Liver (tissue), 9 donors: ENCODE data around the gene MYO1B. TPM values are rescaled to one million over a fixed set of nuclear protein-coding genes. Genes with fewer than 3 reads are reported as not detected.

Experiments
- DNase-seq: peaks from one replicate; pipeline ENCODE4 v3.0.0-alpha.2; 2017; ENCODE audit warnings: low spot score
- H3K27ac ChIP-seq, 2 donors: one replicate each; pipeline ENCODE4 v1.7.0; 2013; ENCODE audit warnings: inconsistent platforms in 2 of 2, low read length in 2 of 2, control low read depth in 1 of 2, low read depth in 1 of 2, mild to moderate bottlenecking in 1 of 2
- H3K27me3 ChIP-seq, 4 donors: one replicate each; pipeline versions ENCODE4 v1.6.1 to v1.7.0; 2013; ENCODE audit warnings: low read length in 3 of 4, inconsistent platforms in 1 of 4, mild to moderate bottlenecking in 1 of 4, moderate library complexity in 1 of 4; ENCODE audit not compliant: control insufficient read depth in 4 of 4, insufficient read depth in 4 of 4
- H3K36me3 ChIP-seq, 4 donors: one replicate each; pipeline versions ENCODE4 v1.6.1 to v1.7.0; 2013; ENCODE audit warnings: low read length in 3 of 4, mild to moderate bottlenecking in 3 of 4, low read depth in 1 of 4, moderate library complexity in 1 of 4; ENCODE audit not compliant: control insufficient read depth in 4 of 4, insufficient read depth in 3 of 4
- H3K4me1 ChIP-seq, 4 donors: one replicate each; pipeline versions ENCODE4 v1.6.1 to v1.7.0; 2013; ENCODE audit warnings: low read length in 3 of 4, mild to moderate bottlenecking in 3 of 4, moderate library complexity in 1 of 4; ENCODE audit not compliant: control insufficient read depth in 4 of 4, insufficient read depth in 4 of 4
- H3K4me3 ChIP-seq, 3 donors: one replicate each; pipeline versions ENCODE4 v1.6.1 to v1.7.0; 2013; ENCODE audit warnings: low read length in 3 of 3, control low read depth in 1 of 3, low read depth in 1 of 3, mild to moderate bottlenecking in 1 of 3
- H3K9ac ChIP-seq, 2 donors: one replicate each; pipeline ENCODE4 v1.7.0; 2013; ENCODE audit warnings: low read length in 2 of 2, mild to moderate bottlenecking in 2 of 2, moderate library complexity in 2 of 2, control low read depth in 1 of 2, low read depth in 1 of 2
- H3K9me3 ChIP-seq, 4 donors: one replicate each; pipeline versions ENCODE4 v1.6.1 to v1.7.0; 2013; ENCODE audit warnings: low read length in 3 of 4; ENCODE audit not compliant: control insufficient read depth in 4 of 4
- ATF3 ChIP-seq: IDR thresholded peaks from 2 replicates; pipeline ENCODE4 v1.6.1; 2016; ENCODE audit warnings: antibody characterized with exemption
- EGR1 ChIP-seq, 2 donors: IDR thresholded peaks; 2 replicates each; pipeline ENCODE4 v1.6.1; 2016 to 2018; ENCODE audit warnings: antibody characterized with exemption in 2 of 2, low read depth in 2 of 2
- FOXA1 ChIP-seq: IDR thresholded peaks from 2 replicates; pipeline ENCODE4 v1.6.1; 2016; ENCODE audit warnings: antibody characterized with exemption
- FOXA2 ChIP-seq: IDR thresholded peaks from 2 replicates; pipeline ENCODE4 v1.6.1; 2016; ENCODE audit warnings: antibody characterized with exemption
- GABPA ChIP-seq, 2 donors: IDR thresholded peaks in 1 of 2; conservative IDR thresholded peaks in 1 of 2; 2 replicates each; pipeline ENCODE4 v1.6.1; 2016; ENCODE audit warnings: antibody characterized with exemption in 2 of 2, mild to moderate bottlenecking in 1 of 2, moderate library complexity in 1 of 2
- HNF4A ChIP-seq, 2 donors: conservative IDR thresholded peaks; 2 replicates each; pipeline ENCODE4 v1.6.1; 2016; ENCODE audit warnings: antibody characterized with exemption in 2 of 2, mild to moderate bottlenecking in 2 of 2
- HNF4G ChIP-seq: IDR thresholded peaks from 2 replicates; pipeline ENCODE4 v1.6.1; 2016; ENCODE audit warnings: antibody characterized with exemption
- JUND ChIP-seq, 2 donors: IDR thresholded peaks; 2 replicates each; pipeline ENCODE4 v1.6.1; 2016; ENCODE audit warnings: antibody characterized with exemption in 2 of 2
- NR2F2 ChIP-seq: IDR thresholded peaks from 2 replicates; pipeline ENCODE4 v1.6.1; 2016; ENCODE audit warnings: antibody characterized with exemption
- REST ChIP-seq: IDR thresholded peaks from 2 replicates; pipeline ENCODE4 v1.6.1; 2016; ENCODE audit warnings: antibody characterized with exemption, mild to moderate bottlenecking
- RXRA ChIP-seq, 2 donors: IDR thresholded peaks; 2 replicates each; pipeline ENCODE4 v1.6.1; 2017 to 2018; ENCODE audit warnings: antibody characterized with exemption in 2 of 2, mild to moderate bottlenecking in 1 of 2
- SP1 ChIP-seq: IDR thresholded peaks from 2 replicates; pipeline ENCODE4 v1.6.1; 2018; ENCODE audit warnings: antibody characterized with exemption, mild to moderate bottlenecking
- TAF1 ChIP-seq: conservative IDR thresholded peaks from 2 replicates; pipeline ENCODE4 v1.6.1; 2016; ENCODE audit warnings: antibody characterized with exemption, mild to moderate bottlenecking
- YY1 ChIP-seq: IDR thresholded peaks from 2 replicates; pipeline ENCODE4 v1.6.1; 2016; ENCODE audit warnings: antibody characterized with exemption, mild to moderate bottlenecking
- WGBS: extraction: QIAGEN DNeasy Blood & Tissue Kit; methylation state at CpG from one replicate; pipeline ENCODE4 v1.1.7; 2013; 5-methylcytosine and 5-hydroxymethylcytosine counted together
- polyA plus RNA-seq, 2 donors: library from polyadenylated mRNA; stranded (reverse) in 1 of 2; unstranded in 1 of 2; fragments of 200-250 nt in 1 of 2; fragments of >200 nt in 1 of 2; fragmentation: Nextera tagmentation in 1 of 2; extraction: Ambion mirVana in 1 of 2; gene quantifications; one replicate each; pipeline versions ENCODE4 v1.2.1 to v1.2.3, GENCODE V29; 2013 to 2015
- total RNA-seq, 2 donors: library from RNA; depleted of rRNA; stranded (reverse); fragments of >200 nt; gene quantifications; one replicate each; pipeline ENCODE4 v1.2.3, GENCODE V29; 2014
- TF ChIP-seq, protein P1 (sequence below): IDR thresholded peaks from 2 replicates; pipeline ENCODE4 v1.6.1; 2016; ENCODE audit warnings: antibody characterized with exemption
- TF ChIP-seq, protein P2 (sequence below): fragments of 150-350 bp; IDR thresholded peaks from 2 replicates; pipeline ENCODE4 v1.5.1; 2017; ENCODE audit warnings: improper control_type of control experiment, low read depth, low read length; ENCODE audit not compliant: missing input control
- donor health status: healthy.
- donor health status: healthy.
- donor health status: healthy.
- donor health status: healthy.
- donor health status: healthy.

The MYO1B gene
- total and polyA plus RNA-seq, 4 donors, result 66.5 to 434 (median 117) TPM

DNA sequence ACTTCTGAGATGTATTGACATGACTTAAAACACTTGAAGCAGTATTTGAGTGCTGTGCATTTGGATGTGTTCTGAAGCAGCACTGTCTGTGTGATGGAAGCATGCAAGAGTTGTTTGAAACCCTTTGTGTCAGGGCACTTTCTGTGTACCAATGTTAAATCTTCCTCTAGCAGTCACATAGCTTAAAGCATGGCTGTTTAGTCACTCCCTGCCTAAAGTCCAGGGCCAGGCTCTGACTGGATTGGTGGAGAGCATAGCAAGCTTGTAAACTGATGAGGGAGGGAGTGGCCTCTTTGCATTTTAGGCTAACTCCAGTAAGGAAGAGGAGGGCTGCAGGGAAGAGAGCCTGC lies 73.5 kb downstream of the MYO1B start:
- peak; percentile 39 for DNase-seq
- H3K27me3 ChIP-seq, result no peaks in the 10 kb centered on the region
- no peaks in the 10 kb centered on the region for H3K36me3 ChIP-seq
- no peak overlapping the region for H3K4me3 ChIP-seq
- no peak overlapping the region for H3K9ac ChIP-seq
- TF ChIP-seq SP1 (peak; percentile 5), HNF4G (no peak), HNF4A (conservative IDR thresholded peaks at IDR 0.05) (peak; percentile 42 to 53), REST (no peak), YY1 (no peak)
- H3K27ac ChIP-seq, result no peak overlapping the region
- H3K9me3 ChIP-seq, result no peaks in the 10 kb centered on the region
- peaks cover 0 to 10% (median 5%) of the 10 kb centered on the region in 4 donors for H3K4me1 ChIP-seq

- Histone ChIP-seq H3K27me3 (no peaks in the 10 kb centered on the region), H3K9me3 (no peaks in the 10 kb centered on the region), H3K27ac (no peak overlapping the region), H3K4me1 (peaks cover 0 to 10% (median 5%) of the 10 kb centered on the region in 4 donors), H3K4me3 (no peak overlapping the region), H3K9ac (no peak overlapping the region), H3K36me3 (no peaks in the 10 kb centered on the region)
- no peak for DNase-seq
- 91% methylated on average over 2 of the region's 2 CpGs for WGBS
- TF ChIP-seq TAF1, result no peak
- TF ChIP-seq, protein P1, sequence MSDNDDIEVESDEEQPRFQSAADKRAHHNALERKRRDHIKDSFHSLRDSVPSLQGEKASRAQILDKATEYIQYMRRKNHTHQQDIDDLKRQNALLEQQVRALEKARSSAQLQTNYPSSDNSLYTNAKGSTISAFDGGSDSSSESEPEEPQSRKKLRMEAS, result no peak
- TF ChIP-seq FOXA1, result no peak
- TF ChIP-seq NR2F2, result no peak
- TF ChIP-seq, protein P2, sequence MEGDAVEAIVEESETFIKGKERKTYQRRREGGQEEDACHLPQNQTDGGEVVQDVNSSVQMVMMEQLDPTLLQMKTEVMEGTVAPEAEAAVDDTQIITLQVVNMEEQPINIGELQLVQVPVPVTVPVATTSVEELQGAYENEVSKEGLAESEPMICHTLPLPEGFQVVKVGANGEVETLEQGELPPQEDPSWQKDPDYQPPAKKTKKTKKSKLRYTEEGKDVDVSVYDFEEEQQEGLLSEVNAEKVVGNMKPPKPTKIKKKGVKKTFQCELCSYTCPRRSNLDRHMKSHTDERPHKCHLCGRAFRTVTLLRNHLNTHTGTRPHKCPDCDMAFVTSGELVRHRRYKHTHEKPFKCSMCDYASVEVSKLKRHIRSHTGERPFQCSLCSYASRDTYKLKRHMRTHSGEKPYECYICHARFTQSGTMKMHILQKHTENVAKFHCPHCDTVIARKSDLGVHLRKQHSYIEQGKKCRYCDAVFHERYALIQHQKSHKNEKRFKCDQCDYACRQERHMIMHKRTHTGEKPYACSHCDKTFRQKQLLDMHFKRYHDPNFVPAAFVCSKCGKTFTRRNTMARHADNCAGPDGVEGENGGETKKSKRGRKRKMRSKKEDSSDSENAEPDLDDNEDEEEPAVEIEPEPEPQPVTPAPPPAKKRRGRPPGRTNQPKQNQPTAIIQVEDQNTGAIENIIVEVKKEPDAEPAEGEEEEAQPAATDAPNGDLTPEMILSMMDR, result no peak
- TF ChIP-seq GABPA (IDR thresholded peaks at IDR 0.05 in 1 of 2, conservative IDR thresholded peaks at IDR 0.05 in 1 of 2), result no peak
- no peak for TF ChIP-seq HNF4A (conservative IDR thresholded peaks at IDR 0.05)
- TF ChIP-seq YY1, result no peak
Observed at GRCh38 chr2:191319186-191319585, 74.0 kb downstream of the MYO1B start.

DNA sequence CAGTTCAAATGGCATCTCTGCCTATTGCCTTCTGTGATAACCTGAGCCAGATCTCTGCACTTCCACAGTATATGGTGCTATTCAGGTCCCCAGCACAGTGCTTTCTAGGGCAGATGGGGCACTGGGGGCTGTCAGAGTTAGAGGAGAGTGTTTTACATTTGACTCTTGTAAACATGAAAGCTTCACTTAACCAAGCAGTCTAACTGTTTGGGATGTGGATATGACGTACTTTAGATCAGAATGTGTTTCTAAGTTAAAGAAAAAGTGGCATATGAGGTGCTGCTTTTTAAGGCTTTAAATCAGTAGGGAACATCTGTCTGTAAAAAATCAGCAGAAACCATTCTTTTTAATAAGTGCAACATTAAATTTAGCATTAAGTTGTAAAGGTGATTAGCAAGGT lies 75.7 kb downstream of the MYO1B start:
- no peak overlapping the region for H3K4me3 ChIP-seq
- no peaks in the 10 kb centered on the region for H3K9me3 ChIP-seq
- no peak overlapping the region for H3K27ac ChIP-seq
- H3K27me3 ChIP-seq, result no peaks in the 10 kb centered on the region
- H3K9ac ChIP-seq, result no peak overlapping the region
- no peak for DNase-seq
- WGBS, result 92% methylated on average over 1 of the region's 1 CpG
- H3K4me1 ChIP-seq, result peaks cover 0 to 10% (median 5%) of the 10 kb centered on the region in 4 donors
- H3K36me3 ChIP-seq, result no peaks in the 10 kb centered on the region
- TF ChIP-seq GABPA (IDR thresholded peaks at IDR 0.05 in 1 of 2, conservative IDR thresholded peaks at IDR 0.05 in 1 of 2) (no peak), REST (no peak), RXRA (IDR thresholded peaks at IDR 0.05) (no peak), ATF3 (no peak), FOXA2 (no peak), NR2F2 (no peak), HNF4A (conservative IDR thresholded peaks at IDR 0.05) (no peak), JUND (IDR thresholded peaks at IDR 0.05) (no peak), SP1 (no peak), YY1 (no peak), TAF1 (no peak), HNF4G (no peak), FOXA1 (no peak), EGR1 (IDR thresholded peaks at IDR 0.05; ENCODE audit: low read depth in 2 of 2) (no peak)
